ENCODE measurements around the gene LKAAEAR1.

DNA sequence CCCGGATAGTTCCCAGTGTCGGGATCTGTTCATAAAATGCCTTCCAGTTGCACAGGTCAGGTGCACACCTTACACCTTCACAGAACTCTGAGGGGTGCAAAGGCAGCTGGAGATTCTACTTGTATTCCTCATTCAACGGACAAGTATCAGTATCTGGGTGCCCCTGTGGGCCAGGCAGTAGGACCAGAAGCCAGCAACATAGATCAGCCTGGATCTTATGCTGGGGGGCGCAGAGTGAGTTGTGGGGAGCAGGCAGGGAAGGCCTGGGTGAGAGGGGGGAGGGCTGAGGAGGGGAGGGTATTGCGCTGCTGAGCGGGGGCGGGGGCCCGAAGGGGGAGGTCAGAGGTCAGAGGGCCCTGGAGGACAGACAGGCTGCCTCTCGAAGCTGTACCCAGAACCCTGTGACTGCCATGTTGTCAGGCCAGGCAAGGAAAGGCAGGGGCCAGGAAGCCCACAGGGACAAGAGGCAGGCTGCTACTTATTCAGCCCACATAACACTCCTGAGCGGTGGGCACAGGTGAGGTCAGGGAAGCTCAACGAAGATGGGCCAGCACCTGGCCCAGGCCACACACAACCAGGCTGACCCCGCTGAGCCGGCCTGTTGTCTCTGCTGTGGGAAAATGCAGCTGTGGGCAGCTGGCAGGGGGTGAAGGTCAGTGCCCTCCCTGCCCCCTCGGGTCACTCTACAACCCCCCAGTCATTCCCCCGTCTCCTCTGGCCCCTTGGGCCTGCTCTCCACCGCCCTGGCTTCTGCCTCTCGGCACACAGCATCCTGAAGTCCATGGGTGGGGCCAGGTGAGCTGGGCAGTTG is 3.2 kb downstream of the LKAAEAR1 start:
- TF ChIP-seq POLR2AphosphoS5 (IDR thresholded peaks at IDR 0.05; ENCODE audit: low read depth, low read length) (no peak), FOXP2 (optimal IDR thresholded peaks at IDR 0.05; ENCODE audit: borderline replicate concordance, extremely low read depth, extremely low read length, insufficient read depth) (no peak), SIN3A (IDR thresholded peaks at IDR 0.05; ENCODE audit: borderline replicate concordance, insufficient read depth, low read length) (no peak)

Measured in PFSK-1 (cell line).